HG02870 (cell line): ENCODE data around the gene SPRY4.
"Not testable (repeated sequence)": the region's sequence is repeated elsewhere in the genome, so short reads cannot be mapped to it uniquely, and the experiment has no call there.

Experiments
- ATAC-seq: cut with Tn5 transposase; IDR thresholded peaks from one replicate; pipeline ENCODE4 v1.9.1; 2021; ENCODE audit warnings: mild to moderate bottlenecking, moderate library complexity; ENCODE audit not compliant: unreplicated experiment

The SPRY4 gene

GRCh38 chr5:142324871-142325724, at the start of gene SPRY4:
SPRY4 (minus strand) TSS chr5:142325021; CDS start chr5:142315108, 9,913 bp downstream.
- ATAC-seq, result peak; percentile 66

- ATAC-seq, result no peak
These were observed 43.7 kb upstream of the SPRY4 start for GRCh38 chr5:142368529-142368928.

- ATAC-seq, result no peak
These were observed 41.2 kb upstream of the SPRY4 start for GRCh38 chr5:142366007-142366406.

GRCh38 chr5:142364251-142365145, 39.7 kb upstream of the SPRY4 start:
- ATAC-seq, result no peak

GRCh38 chr5:142363619-142363963, 38.8 kb upstream of the SPRY4 start:
- ATAC-seq, result no peak

- ATAC-seq, result not testable (repeated sequence)
These were observed 37.4 kb upstream of the SPRY4 start for GRCh38 chr5:142362193-142362592.

- no peak for ATAC-seq
These were observed 35.8 kb upstream of the SPRY4 start for GRCh38 chr5:142360607-142361120.

- ATAC-seq, result no peak
These were observed 35.3 kb upstream of the SPRY4 start for GRCh38 chr5:142360051-142360498.

- ATAC-seq, result no peak
These were observed 33.8 kb upstream of the SPRY4 start for GRCh38 chr5:142358648-142359047.

- no peak for ATAC-seq
These were observed 33.3 kb upstream of the SPRY4 start for GRCh38 chr5:142358121-142358520.

- ATAC-seq, result no peak
These were observed 32.8 kb upstream of the SPRY4 start for GRCh38 chr5:142357469-142358090.

GRCh38 chr5:142356716-142357468, 32.1 kb upstream of the SPRY4 start:
- ATAC-seq, result peak; percentile 98

GRCh38 chr5:142356349-142356715, 31.5 kb upstream of the SPRY4 start:
- ATAC-seq, result no peak

- ATAC-seq, result no peak
These were observed 28.3 kb upstream of the SPRY4 start for GRCh38 chr5:142353071-142353472.

GRCh38 chr5:142350021-142350420, 25.2 kb upstream of the SPRY4 start:
- ATAC-seq, result no peak

- no peak for ATAC-seq
These were observed 21.9 kb upstream of the SPRY4 start for GRCh38 chr5:142346706-142347105.

- not testable (repeated sequence) for ATAC-seq
These were observed 20.1 kb upstream of the SPRY4 start for GRCh38 chr5:142344915-142345314.

- no peak for ATAC-seq
These were observed 18.7 kb upstream of the SPRY4 start for GRCh38 chr5:142343531-142343930.

GRCh38 chr5:142342128-142342981, 17.5 kb upstream of the SPRY4 start:
- no peak for ATAC-seq
